AG04449 (cell line): Measurements from ENCODE around the gene TAF1C.

Source experiments
- CTCF ChIA-PET: fragments of 350-600 bp; formaldehyde crosslinking; extraction: SDS; loops from one replicate; lab custom pipeline; 2021; ENCODE audit warnings: antibody characterized with exemption; lab: Yijun Ruan, JAX
- POLR2A ChIA-PET: fragments of 400-600, 350-600 bp; formaldehyde crosslinking; extraction: SDS; loops from one replicate; lab custom pipeline; 2020; ENCODE audit warnings: antibody characterized with exemption, inconsistent platforms; lab: Yijun Ruan, JAX
- DNase-seq: peaks from one replicate; pipeline ENCODE4 v3.0.0-alpha.2; 2010; ENCODE audit warnings: low read depth, low spot score
- H3K4me3 ChIP-seq: 2 replicates; pipeline ENCODE4 v1.5.1; 2011; ENCODE audit warnings: low read depth, mild to moderate bottlenecking, control low read depth, low read length
- CTCF ChIP-seq: IDR thresholded peaks from one replicate; pipeline ENCODE4 v1.5.1; 2011; ENCODE audit warnings: mild to moderate bottlenecking, moderate library complexity, low read length, control low read depth, inconsistent platforms; ENCODE audit not compliant: insufficient read depth; ENCODE audit errors: missing control alignments

TAF1C gene

GRCh38 chr16:84155226-84155625, 31.6 kb downstream of the TAF1C start:
- TF ChIP-seq CTCF, result no peak

DNA sequence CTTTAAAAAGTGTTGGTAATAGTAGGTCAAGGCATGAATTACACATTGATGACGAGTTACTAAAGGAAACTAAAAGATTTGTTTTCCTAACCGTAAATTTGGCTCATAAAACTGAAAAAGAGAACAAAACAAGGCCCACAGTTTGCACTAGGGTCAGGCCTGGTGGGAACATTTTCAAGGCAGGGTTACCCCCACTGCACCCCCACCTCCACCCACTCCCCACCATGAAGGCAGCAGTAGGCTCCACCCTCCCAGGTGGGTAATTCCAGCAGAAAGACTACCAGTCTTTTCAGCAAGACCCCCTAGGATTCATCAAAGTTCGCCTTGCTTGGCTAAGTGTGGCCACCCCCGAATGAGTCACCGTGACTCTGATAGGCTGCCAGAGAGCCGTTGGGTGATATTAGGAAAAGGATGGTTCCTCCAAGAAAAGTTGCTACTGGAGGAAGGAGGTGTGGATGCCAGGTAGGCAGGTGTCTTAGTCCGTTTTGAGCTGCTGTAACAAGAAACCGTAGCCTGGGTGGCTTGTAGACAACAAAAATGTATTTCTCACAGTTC, 33.1 kb downstream of the TAF1C start:
- no peak for DNase-seq
- ChIA-PET CTCF (interaction anchor here (1.0 to 3.7 kb wide), 4 partner anchors 13 to 33 kb away, joined by 3 to 18 read pairs (median 4); partner anchors contain the start of gene TAF1C), POLR2A (interaction anchor here (0.9 kb wide), 1 partner anchor 9 kb away, joined by 3 read pairs; the partner anchor contains the start of genes DNAAF1 and HSDL1)
- no peak overlapping the region for H3K4me3 ChIP-seq
- no peak for TF ChIP-seq CTCF

More at GRCh38 chr16:84155226-84155625, 31.6 kb downstream of the TAF1C start:
- DNase-seq, result no peak
- POLR2A ChIA-PET, result no interaction called here
- CTCF ChIA-PET, result interaction anchor here (1.0 to 3.7 kb wide), 4 partner anchors 9 to 32 kb away, joined by 3 to 18 read pairs (median 5); partner anchors contain the start of gene TAF1C
- no peak overlapping the region for H3K4me3 ChIP-seq

- ChIA-PET POLR2A (no interaction called here), CTCF (interaction anchor here (1.0 to 1.7 kb wide), 4 partner anchors 10 to 66 kb away, joined by 3 to 6 read pairs (median 4); no protein-coding TSS in a partner anchor)
- TF ChIP-seq CTCF, result no peak
- H3K4me3 ChIP-seq, result no peak overlapping the region
- DNase-seq, result no peak
These were observed 35.9 kb downstream of the TAF1C start for GRCh38 chr16:84150926-84151325.

- POLR2A ChIA-PET, result interaction anchor here (1.0 to 1.5 kb wide), 3 partner anchors 9 to 28 kb away, joined by 3 to 8 read pairs (median 3); partner anchors contain the start of gene MBTPS1
- H3K4me3 ChIP-seq, result peak within 1 kb of the TSS; percentile 82
- no peak for DNase-seq
- CTCF ChIA-PET, result interaction anchor here (0.7 to 1.4 kb wide), 4 partner anchors 8 to 79 kb away, joined by 3 to 4 read pairs (median 4); partner anchors contain the start of gene TAF1C
- TF ChIP-seq CTCF, result no peak
These were observed 41.8 kb downstream of the TAF1C start, which contains the start of the genes DNAAF1 and HSDL1 for GRCh38 chr16:84144859-84145639. Gene DNAAF1 (plus strand): TSS chr16:84145308. CDS start chr16:84145441, 133 bp downstream. Gene HSDL1 (minus strand): TSS chr16:84145177. CDS start chr16:84131321, 13,856 bp downstream.

- no peak for DNase-seq
- CTCF ChIA-PET, result interaction anchor here (1.0 to 1.4 kb wide), 5 partner anchors 8 to 78 kb away, joined by 3 to 4 read pairs (median 3); partner anchors contain the start of genes MBTPS1 and TAF1C
These were observed 42.5 kb downstream of the TAF1C start for GRCh38 chr16:84144209-84144858.

More at GRCh38 chr16:84144209-84144858, 42.5 kb downstream of the TAF1C start:
- peak overlapping the region; percentile 82 for H3K4me3 ChIP-seq
- POLR2A ChIA-PET, result interaction anchor here (1.0 to 1.5 kb wide), 2 partner anchors 10 to 27 kb away, joined by 3 to 8 read pairs; partner anchors contain the start of gene MBTPS1
- TF ChIP-seq CTCF, result no peak
